ENCODE results near the gene SUPT3H.
"Not testable (repeated sequence)": the region's sequence is repeated elsewhere in the genome, so short reads cannot be mapped to it uniquely, and the experiment has no call there.

The SUPT3H gene

GRCh38 chr6:45231660-45232059, 146.1 kb downstream of the SUPT3H start:
- no peak for DNase-seq

GRCh38 chr6:45229416-45229815, 148.3 kb downstream of the SUPT3H start:
- no peak for DNase-seq

GRCh38 chr6:45226081-45226480, 151.7 kb downstream of the SUPT3H start:
- DNase-seq, result no peak

- no peak for DNase-seq
These were observed 155.4 kb downstream of the SUPT3H start for GRCh38 chr6:45222380-45222779.

- DNase-seq, result no peak
These were observed 162.0 kb downstream of the SUPT3H start for GRCh38 chr6:45215759-45216158.

GRCh38 chr6:45212976-45213375, 164.8 kb downstream of the SUPT3H start:
- no peak for DNase-seq

- DNase-seq, result no peak
These were observed 168.0 kb downstream of the SUPT3H start for GRCh38 chr6:45209762-45210161.

GRCh38 chr6:45206793-45207492, 170.8 kb downstream of the SUPT3H start:
- no peak for DNase-seq

- DNase-seq, result no peak
These were observed 176.2 kb downstream of the SUPT3H start for GRCh38 chr6:45201484-45201883.

- no peak for DNase-seq
These were observed 177.2 kb downstream of the SUPT3H start for GRCh38 chr6:45200510-45200909.

GRCh38 chr6:45199554-45199953, 178.2 kb downstream of the SUPT3H start:
- DNase-seq, result no peak

- no peak for DNase-seq
These were observed 181.6 kb downstream of the SUPT3H start for GRCh38 chr6:45196121-45196520.

GRCh38 chr6:45195137-45195536, 182.6 kb downstream of the SUPT3H start:
- no peak for DNase-seq

- DNase-seq, result no peak
These were observed 185.2 kb downstream of the SUPT3H start for GRCh38 chr6:45192556-45192955.

- DNase-seq, result no peak
These were observed 186.3 kb downstream of the SUPT3H start for GRCh38 chr6:45191414-45191813.

GRCh38 chr6:45187836-45188235, 189.9 kb downstream of the SUPT3H start:
- peak in 1 of 2 experiments; percentile 13 for DNase-seq

- DNase-seq, result no peak
These were observed 192.1 kb downstream of the SUPT3H start for GRCh38 chr6:45185403-45186251.

- no peak for DNase-seq
These were observed 192.8 kb downstream of the SUPT3H start for GRCh38 chr6:45184937-45185336.

GRCh38 chr6:45184040-45184439, 193.7 kb downstream of the SUPT3H start:
- no peak for DNase-seq

- not testable (repeated sequence) for DNase-seq
These were observed 201.4 kb downstream of the SUPT3H start for GRCh38 chr6:45176373-45176772.

- DNase-seq, result no peak
These were observed 202.5 kb downstream of the SUPT3H start for GRCh38 chr6:45175272-45175671.

- no peak for DNase-seq
These were observed 203.7 kb downstream of the SUPT3H start for GRCh38 chr6:45174045-45174444.

- DNase-seq, result no peak
These were observed 206.4 kb downstream of the SUPT3H start for GRCh38 chr6:45171380-45171779.

GRCh38 chr6:45170309-45170708, 207.4 kb downstream of the SUPT3H start:
- DNase-seq, result no peak
